Neutrophil (primary cell): ENCODE results near the gene SKAP1.

ENCODE experiments used
- H3K27ac ChIP-seq: fragments of 200-600 bp; sonication (generic); 2 replicates; pipeline ENCODE4 v1.5.1; 2016; ENCODE audit warnings: mild to moderate bottlenecking, moderate library complexity
- H3K27me3 ChIP-seq: fragments of 200-600 bp; sonication (generic); 2 replicates; pipeline ENCODE4 v1.6.0; 2016; ENCODE audit warnings: mild to moderate bottlenecking
- H3K36me3 ChIP-seq: fragments of 200-600 bp; sonication (generic); 2 replicates; pipeline ENCODE4 v1.5.1; 2017
- H3K4me1 ChIP-seq, 2 experiments: fragments of 200-600 bp in 1 of 2; sonication (generic) in 1 of 2; 1 replicate in 1 of 2; 2 replicates in 1 of 2; pipeline versions ENCODE4 v1.5.1 to v1.6.1; 2013 to 2016; ENCODE audit warnings: low read depth in 1 of 2, low read length in 1 of 2, mild to moderate bottlenecking in 1 of 2, moderate library complexity in 1 of 2; ENCODE audit not compliant: control insufficient read depth in 1 of 2, insufficient read depth in 1 of 2
- H3K4me3 ChIP-seq, 2 experiments: fragments of 200-600 bp in 1 of 2; sonication (generic) in 1 of 2; 1 replicate in 1 of 2; 2 replicates in 1 of 2; pipeline ENCODE4 v1.5.1; 2013 to 2016; ENCODE audit warnings: low read depth in 1 of 2, low read length in 1 of 2, mild to moderate bottlenecking in 1 of 2, moderate library complexity in 1 of 2
- H3K9me3 ChIP-seq: fragments of 200-600 bp; sonication (generic); 2 replicates; pipeline ENCODE4 v1.5.1; 2016
- TF ChIP-seq, protein P1 (sequence below): fragments of 200-600 bp; sonication (generic); IDR thresholded peaks from 2 replicates; pipeline ENCODE4 v1.5.1; 2016; ENCODE audit warnings: antibody characterized with exemption

Gene SKAP1

DNA sequence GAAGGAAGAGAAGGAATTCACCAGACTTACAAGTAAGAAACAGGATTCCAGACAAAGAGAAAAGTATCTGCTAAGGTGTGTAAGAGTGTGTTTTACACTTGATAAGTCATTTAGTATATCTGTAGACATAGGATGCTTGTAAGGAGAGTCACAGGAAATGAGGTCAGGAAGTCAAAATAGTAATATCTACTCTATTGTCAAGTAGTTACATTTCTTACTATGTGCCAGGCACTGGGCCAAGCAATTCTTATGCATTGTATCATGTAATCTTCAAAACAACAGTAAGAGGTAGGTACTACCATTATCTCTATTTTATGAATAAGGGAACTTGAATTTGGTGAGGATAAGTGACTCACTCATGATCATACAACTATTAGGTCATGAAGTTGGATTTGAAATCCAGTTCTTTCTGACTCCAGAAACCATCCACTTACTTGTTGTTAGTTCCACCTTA is 193.3 kb downstream of the SKAP1 start:
- Histone ChIP-seq H3K27me3 (peaks cover 38% of the 10 kb centered on the region), H3K4me1 (no peaks in the 10 kb centered on the region), H3K9me3 (no peaks in the 10 kb centered on the region), H3K27ac (no peak overlapping the region), H3K36me3 (no peaks in the 10 kb centered on the region), H3K4me3 (no peak overlapping the region)
- TF ChIP-seq, protein P1, sequence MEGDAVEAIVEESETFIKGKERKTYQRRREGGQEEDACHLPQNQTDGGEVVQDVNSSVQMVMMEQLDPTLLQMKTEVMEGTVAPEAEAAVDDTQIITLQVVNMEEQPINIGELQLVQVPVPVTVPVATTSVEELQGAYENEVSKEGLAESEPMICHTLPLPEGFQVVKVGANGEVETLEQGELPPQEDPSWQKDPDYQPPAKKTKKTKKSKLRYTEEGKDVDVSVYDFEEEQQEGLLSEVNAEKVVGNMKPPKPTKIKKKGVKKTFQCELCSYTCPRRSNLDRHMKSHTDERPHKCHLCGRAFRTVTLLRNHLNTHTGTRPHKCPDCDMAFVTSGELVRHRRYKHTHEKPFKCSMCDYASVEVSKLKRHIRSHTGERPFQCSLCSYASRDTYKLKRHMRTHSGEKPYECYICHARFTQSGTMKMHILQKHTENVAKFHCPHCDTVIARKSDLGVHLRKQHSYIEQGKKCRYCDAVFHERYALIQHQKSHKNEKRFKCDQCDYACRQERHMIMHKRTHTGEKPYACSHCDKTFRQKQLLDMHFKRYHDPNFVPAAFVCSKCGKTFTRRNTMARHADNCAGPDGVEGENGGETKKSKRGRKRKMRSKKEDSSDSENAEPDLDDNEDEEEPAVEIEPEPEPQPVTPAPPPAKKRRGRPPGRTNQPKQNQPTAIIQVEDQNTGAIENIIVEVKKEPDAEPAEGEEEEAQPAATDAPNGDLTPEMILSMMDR = no peak

DNA sequence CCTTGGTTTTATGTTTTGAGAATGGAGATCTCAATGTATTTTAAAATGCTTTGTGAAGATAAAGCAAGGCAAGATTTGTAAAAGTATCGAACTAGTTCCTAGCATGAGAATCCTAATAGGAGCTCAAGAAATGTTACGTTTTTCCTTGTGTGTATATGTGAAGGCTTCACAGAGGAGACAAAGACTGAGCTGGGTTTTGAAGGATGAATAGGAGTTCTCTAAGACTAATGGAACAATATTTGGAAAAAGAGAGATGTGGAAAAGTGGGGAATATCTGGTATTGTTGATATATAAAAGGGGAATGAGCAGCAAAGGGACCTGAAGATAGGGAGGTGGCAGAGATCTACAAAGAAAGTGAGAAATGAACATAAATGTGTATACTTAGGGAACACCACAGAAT is 195.1 kb downstream of the SKAP1 start:
- Histone ChIP-seq H3K27me3 (peaks cover 55% of the 10 kb centered on the region), H3K4me3 (no peak overlapping the region), H3K4me1 (no peaks in the 10 kb centered on the region), H3K27ac (no peak overlapping the region), H3K9me3 (no peaks in the 10 kb centered on the region), H3K36me3 (no peaks in the 10 kb centered on the region)
- TF ChIP-seq, protein P1 = no peak

DNA sequence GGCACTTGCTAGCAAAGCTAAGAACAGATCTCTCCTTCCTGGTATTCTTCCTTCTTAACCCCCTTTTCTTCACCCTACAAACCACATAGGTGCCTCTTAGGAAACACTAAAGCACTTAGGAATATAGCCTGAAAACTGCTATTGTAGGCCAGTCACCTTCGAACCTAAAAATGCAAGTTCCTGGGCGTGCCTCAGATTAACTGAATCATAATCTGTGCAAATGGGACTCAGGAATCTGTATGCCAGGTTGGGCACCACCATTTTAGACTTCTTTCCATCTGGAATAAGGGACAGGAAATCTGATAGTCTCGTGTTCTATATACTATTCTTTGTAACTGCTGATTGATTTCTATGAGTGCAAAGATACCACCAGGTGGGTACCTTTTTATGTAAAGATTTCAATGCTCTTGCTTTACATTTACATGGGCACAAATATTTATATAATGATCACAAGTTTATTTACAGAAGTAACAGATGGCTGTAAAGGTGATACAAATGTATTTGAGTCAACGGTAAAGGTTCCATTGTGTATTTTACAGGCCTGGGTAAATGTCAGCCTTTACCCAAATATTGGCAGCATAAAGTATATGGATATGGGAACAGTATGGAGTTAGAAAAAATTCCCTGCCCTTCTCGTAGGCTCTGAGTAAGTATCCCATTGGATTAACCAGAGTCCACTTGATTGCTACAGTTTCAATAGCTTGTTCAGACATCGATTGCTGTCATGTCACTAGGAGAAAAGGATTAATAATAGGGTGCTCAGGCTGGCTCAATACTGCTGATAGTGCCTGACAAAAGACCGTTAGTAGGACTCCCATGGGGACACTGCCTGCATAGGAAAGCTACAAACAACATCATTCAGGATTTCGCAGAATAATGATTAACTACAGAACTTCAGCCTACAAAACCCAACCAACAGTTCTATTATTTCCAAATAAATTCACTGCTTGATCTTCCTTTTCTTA is 197.7 kb downstream of the SKAP1 start:
- H3K27me3 ChIP-seq = peaks cover 73% of the 10 kb centered on the region
- no peak overlapping the region for H3K4me3 ChIP-seq
- TF ChIP-seq, protein P1 = no peak
- H3K9me3 ChIP-seq = no peaks in the 10 kb centered on the region
- no peak overlapping the region for H3K27ac ChIP-seq
- H3K4me1 ChIP-seq = no peaks in the 10 kb centered on the region
- H3K36me3 ChIP-seq = no peaks in the 10 kb centered on the region

DNA sequence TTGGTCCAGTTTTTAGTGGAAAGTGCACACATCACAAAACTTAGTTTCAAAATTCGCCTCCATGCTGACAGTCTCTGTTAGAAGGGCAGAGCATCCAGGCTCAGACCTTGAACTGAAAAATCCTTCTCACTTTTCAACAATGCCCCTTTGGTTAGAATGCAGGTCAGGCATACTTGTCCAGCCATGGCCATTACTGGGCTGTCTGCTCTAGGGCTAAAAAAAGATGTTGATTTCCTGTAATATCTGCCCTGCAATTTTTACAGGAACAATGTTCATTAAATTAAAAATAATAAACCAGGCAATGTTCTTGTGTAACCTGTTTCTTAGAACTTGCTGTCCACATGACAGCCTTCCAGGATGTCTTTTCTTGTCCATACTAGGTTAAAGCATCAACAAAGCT is 200.1 kb downstream of the SKAP1 start:
- peaks cover 76% of the 10 kb centered on the region for H3K27me3 ChIP-seq
- H3K4me1 ChIP-seq = no peaks in the 10 kb centered on the region
- H3K9me3 ChIP-seq = no peaks in the 10 kb centered on the region
- no peak overlapping the region for H3K27ac ChIP-seq
- TF ChIP-seq, protein P1 = no peak
- H3K36me3 ChIP-seq = no peaks in the 10 kb centered on the region
- no peak overlapping the region for H3K4me3 ChIP-seq

DNA sequence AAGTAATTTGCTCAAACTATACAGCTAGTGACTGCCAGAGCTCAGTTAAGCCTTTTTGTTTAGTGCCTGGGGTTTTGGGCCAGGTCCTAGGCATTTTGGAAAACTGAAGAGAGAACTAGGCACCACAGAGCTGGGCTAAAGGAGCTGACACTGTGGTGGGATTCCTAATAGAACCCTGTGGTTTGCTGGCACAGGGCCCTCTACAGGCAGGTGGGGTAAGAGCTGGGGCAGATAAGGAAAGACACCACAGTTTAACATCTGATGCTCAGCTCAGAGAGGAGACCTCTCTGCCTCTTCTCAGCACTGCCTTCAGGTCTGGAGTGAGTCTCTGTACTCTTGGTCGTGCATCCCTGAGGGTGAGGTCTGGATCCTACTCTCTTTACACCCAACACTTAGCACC is 201.3 kb downstream of the SKAP1 start:
- TF ChIP-seq, protein P1 = no peak
- Histone ChIP-seq H3K27ac (no peak overlapping the region), H3K4me1 (no peaks in the 10 kb centered on the region), H3K4me3 (no peak overlapping the region), H3K27me3 (peaks cover 70% of the 10 kb centered on the region), H3K9me3 (no peaks in the 10 kb centered on the region), H3K36me3 (no peaks in the 10 kb centered on the region)
